Tibial artery (tissue), 4 donors: ENCODE data around the gene VPS41.

Source experiments
- DNase-seq, 2 donors: peaks; one replicate each; pipeline ENCODE4 v3.0.0-alpha.2; 2019
- H3K27ac ChIP-seq, 2 donors: fragments of 200-600 bp; sonication (generic) in 1 of 2; 1 replicate in 1 of 2; 2 replicates in 1 of 2; pipeline ENCODE4 v1.5.1; 2018 to 2019; ENCODE audit warnings: mild to moderate bottlenecking in 1 of 2
- H3K27me3 ChIP-seq, 2 donors: fragments of 200-600 bp; sonication (generic) in 1 of 2; one replicate each; pipeline versions ENCODE4 v1.5.1 to v1.6.0; 2016 to 2019
- H3K36me3 ChIP-seq, 3 donors: fragments of 200-600 bp; sonication (generic) in 2 of 3; one replicate each; pipeline ENCODE4 v1.5.1; 2016 to 2019; ENCODE audit warnings: mild to moderate bottlenecking in 2 of 3
- H3K4me1 ChIP-seq, 4 donors: fragments of 200-600 bp; sonication (generic) in 2 of 4; 1 replicate in 3 of 4; 2 replicates in 1 of 4; pipeline ENCODE4 v1.5.1; 2016 to 2019
- H3K4me3 ChIP-seq, 2 donors: fragments of 200-600 bp; sonication (generic) in 1 of 2; 1 replicate in 1 of 2; 2 replicates in 1 of 2; pipeline ENCODE4 v1.5.1; 2018 to 2019; ENCODE audit warnings: mild to moderate bottlenecking in 2 of 2
- H3K9me3 ChIP-seq, 3 donors: fragments of 200-600 bp; sonication (generic) in 1 of 3; one replicate each; pipeline ENCODE4 v1.5.1; 2016 to 2019
- intact Hi-C: fragments of 100-400 bp; cut with DNase I; formaldehyde crosslinking; loops from one replicate; pipeline ENCODE4 v1.15.0; 2023; ENCODE audit warnings: low total_unique reads
- TF ChIP-seq, protein P1 (sequence below), 2 experiments: fragments of 200-600 bp in 1 of 2; fragments of 450-650 bp in 1 of 2; IDR thresholded peaks; one replicate each; pipeline ENCODE4 v1.5.1; 2017 to 2019; ENCODE audit warnings: antibody characterized with exemption in 2 of 2, mild to moderate bottlenecking in 1 of 2, moderate library complexity in 1 of 2

The VPS41 gene

DNA sequence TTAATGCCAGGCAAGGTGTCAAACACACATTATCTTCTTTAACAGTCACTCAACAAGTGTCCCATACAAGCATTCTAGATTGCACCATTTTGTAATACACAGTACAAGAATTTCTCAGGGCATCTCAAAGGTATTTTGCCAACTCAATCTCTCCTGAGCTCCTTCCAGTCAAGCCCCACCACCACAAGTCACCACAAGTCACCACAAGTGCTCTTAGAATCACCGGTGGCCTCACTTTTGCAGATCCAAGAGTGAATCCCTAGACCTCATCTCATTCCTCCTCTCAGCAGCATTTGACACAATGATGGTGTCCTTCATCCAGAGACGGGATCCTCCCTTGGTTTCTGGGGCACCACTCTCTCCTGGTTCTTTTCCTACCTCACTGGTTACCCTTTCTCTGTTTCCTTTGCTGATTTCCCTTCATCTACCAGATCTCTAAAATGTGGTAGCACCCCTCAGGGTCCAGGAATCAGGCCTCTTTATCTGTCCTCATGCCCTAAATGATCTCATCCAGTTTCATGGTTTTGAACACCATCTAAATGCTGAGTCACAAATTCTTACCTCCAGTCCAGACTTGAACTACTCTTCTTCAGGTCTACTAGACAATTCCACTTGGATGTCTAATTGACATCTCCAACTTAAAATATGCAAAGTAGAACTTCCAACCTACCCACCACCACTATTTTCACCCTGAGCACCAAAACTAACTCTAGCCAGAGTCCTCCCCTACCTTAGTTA, 26.9 kb downstream of the VPS41 start:
- Histone ChIP-seq H3K27ac (no peak overlapping the region), H3K36me3 (peaks cover 0 to 9% (median 5%) of the 10 kb centered on the region in 3 donors), H3K9me3 (no peaks in the 10 kb centered on the region), H3K27me3 (no peaks in the 10 kb centered on the region), H3K4me1 (no peaks in the 10 kb centered on the region), H3K4me3 (no peak overlapping the region)
- DNase-seq: no peak
- intact Hi-C loops: no loop called here
- TF ChIP-seq, protein P1, sequence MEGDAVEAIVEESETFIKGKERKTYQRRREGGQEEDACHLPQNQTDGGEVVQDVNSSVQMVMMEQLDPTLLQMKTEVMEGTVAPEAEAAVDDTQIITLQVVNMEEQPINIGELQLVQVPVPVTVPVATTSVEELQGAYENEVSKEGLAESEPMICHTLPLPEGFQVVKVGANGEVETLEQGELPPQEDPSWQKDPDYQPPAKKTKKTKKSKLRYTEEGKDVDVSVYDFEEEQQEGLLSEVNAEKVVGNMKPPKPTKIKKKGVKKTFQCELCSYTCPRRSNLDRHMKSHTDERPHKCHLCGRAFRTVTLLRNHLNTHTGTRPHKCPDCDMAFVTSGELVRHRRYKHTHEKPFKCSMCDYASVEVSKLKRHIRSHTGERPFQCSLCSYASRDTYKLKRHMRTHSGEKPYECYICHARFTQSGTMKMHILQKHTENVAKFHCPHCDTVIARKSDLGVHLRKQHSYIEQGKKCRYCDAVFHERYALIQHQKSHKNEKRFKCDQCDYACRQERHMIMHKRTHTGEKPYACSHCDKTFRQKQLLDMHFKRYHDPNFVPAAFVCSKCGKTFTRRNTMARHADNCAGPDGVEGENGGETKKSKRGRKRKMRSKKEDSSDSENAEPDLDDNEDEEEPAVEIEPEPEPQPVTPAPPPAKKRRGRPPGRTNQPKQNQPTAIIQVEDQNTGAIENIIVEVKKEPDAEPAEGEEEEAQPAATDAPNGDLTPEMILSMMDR (IDR thresholded peaks at IDR 0.05): no peak

DNA sequence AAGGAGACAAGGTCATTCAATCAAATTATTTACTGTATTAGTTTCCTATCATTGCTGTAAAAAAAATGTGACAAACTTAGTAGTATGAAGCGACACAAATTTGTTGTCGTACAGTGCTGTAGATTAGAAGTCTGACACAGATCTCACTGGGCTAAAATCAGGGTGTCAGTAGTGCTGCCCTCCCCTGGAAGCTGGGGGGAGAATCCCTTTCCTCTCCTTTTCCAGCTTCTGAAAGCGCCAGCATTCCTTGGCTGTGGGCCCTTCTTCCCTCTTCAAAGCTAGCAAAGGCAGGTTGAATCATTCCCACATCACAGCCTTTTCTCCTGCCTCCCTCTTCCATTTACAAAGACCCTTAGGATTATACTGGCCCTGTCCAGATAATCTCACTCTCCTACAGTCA, 28.0 kb downstream of the VPS41 start:
- peaks cover 0 to 5% (median 2%) of the 10 kb centered on the region in 3 donors for H3K36me3 ChIP-seq
- H3K27me3 ChIP-seq: no peaks in the 10 kb centered on the region
- no peak overlapping the region for H3K27ac ChIP-seq
- intact Hi-C loops: no loop called here
- no peaks in the 10 kb centered on the region for H3K9me3 ChIP-seq
- H3K4me3 ChIP-seq: no peak overlapping the region
- no peaks in the 10 kb centered on the region for H3K4me1 ChIP-seq
- DNase-seq: no peak
- TF ChIP-seq, protein P1 (IDR thresholded peaks at IDR 0.05): no peak

- intact Hi-C loops: no loop called here
- no peaks in the 10 kb centered on the region for H3K27me3 ChIP-seq
- H3K4me1 ChIP-seq: no peaks in the 10 kb centered on the region
- TF ChIP-seq, protein P1 (IDR thresholded peaks at IDR 0.05): no peak
- H3K36me3 ChIP-seq: peaks cover 0 to 5% (median 0%) of the 10 kb centered on the region in 3 donors
- no peak for DNase-seq
- H3K27ac ChIP-seq: no peak overlapping the region
- H3K4me3 ChIP-seq: no peak overlapping the region
- no peaks in the 10 kb centered on the region for H3K9me3 ChIP-seq
These were observed 28.5 kb downstream of the VPS41 start for GRCh38 chr7:38880454-38880853.

- no peak overlapping the region for H3K27ac ChIP-seq
- H3K4me3 ChIP-seq: no peak overlapping the region
- intact Hi-C loops: no loop called here
These were observed 29.0 kb downstream of the VPS41 start for GRCh38 chr7:38880035-38880434.

DNA sequence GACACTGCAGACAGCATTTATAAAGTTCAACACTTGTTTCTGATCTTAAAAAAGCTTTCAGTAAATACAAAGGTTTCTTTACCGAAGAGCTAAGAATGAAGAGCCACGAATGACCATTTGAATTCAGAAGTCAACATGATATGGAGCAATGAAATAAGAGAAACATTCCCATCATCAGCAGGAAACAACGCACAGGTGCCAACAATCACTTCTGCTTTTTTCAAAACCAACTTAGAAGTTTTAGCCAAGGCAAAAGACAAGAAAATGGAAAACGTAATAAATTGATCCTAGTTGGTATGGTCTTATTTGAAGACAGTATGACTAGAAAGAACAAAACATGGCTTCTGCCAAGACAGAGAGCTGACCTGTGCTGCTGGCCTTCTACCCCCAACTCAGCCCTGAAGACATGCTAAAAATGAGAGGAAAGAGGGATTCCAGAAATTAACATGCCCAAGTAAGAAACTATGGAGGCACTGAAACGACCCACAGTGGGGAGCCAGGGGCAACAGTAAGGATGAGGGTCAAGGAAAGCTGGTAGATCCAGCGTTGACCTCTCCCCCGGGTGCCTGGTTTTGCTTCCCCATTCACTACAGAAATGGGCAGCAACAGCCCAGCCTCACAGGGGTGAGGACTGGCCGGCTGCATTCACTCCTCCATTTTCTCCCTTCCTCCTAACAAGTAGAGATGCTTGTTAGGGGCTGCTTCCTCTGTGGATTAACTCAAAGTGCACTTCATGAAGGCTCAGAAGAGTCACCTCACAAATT, 30.1 kb downstream of the VPS41 start:
- H3K36me3 ChIP-seq: peaks cover 0 to 5% (median 0%) of the 10 kb centered on the region in 3 donors
- no peak overlapping the region for H3K27ac ChIP-seq
- H3K27me3 ChIP-seq: no peaks in the 10 kb centered on the region
- H3K4me1 ChIP-seq: no peaks in the 10 kb centered on the region
- TF ChIP-seq, protein P1 (IDR thresholded peaks at IDR 0.05): no peak
- intact Hi-C loops: no loop called here
- H3K9me3 ChIP-seq: no peaks in the 10 kb centered on the region
- no peak overlapping the region for H3K4me3 ChIP-seq
- DNase-seq: no peak

More at GRCh38 chr7:38880035-38880434, 29.0 kb downstream of the VPS41 start:
- Histone ChIP-seq H3K27me3 (no peaks in the 10 kb centered on the region), H3K36me3 (peaks cover 0 to 5% (median 0%) of the 10 kb centered on the region in 3 donors), H3K4me1 (no peaks in the 10 kb centered on the region), H3K9me3 (no peaks in the 10 kb centered on the region)
- TF ChIP-seq, protein P1 (IDR thresholded peaks at IDR 0.05): no peak
- DNase-seq: no peak
